NAMALWA (cell line): ENCODE results near the gene TGM5.
"Not testable (repeated sequence)": the region's sequence is repeated elsewhere in the genome, so short reads cannot be mapped to it uniquely, and the experiment has no call there.

Experiments
- DNase-seq: peaks from one replicate; pipeline ENCODE4 v3.0.0-alpha.2; 2015; ENCODE audit warnings: low spot score

TGM5 gene

DNA sequence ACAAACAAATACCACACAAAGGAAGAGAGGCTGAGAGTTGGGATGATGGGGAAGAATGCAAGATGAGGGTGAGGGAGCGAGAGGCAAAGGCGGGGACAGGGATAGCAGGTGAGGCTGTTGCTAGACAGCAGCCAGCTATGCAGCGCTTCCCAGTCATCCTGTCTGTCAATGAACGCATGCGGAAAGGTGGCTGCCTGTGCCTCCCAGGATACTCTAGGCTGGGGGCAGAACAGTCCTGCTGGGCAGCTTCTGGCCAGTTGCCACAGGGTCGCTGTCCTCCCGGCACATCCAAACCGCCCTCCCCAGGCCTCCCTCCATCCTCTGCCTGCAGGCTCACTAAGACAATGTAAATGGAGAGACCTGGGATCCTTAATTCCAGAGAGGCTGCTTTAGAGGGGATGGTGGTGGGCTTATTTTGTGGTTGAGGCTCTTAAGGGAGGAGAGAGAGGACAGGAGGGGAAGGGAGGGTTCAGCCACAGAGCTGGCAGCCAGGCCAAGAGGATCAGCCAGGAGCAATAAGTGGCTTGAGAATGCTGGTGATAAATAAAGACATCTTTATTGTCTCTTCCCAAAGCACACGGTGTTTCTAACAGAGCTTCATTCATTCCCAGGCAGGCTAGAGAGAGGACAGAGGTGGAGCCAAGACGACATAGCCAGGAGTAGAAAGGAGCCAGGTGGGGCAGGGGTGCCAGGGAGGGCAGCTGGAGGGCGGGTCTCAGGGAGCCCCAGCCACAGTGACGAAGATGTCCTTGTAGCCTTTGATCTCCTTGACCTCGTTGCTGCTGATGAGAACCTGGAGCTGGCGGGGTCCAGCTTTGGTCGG lies 9.2 kb upstream of the TGM5 start:
- DNase-seq: no peak

DNA sequence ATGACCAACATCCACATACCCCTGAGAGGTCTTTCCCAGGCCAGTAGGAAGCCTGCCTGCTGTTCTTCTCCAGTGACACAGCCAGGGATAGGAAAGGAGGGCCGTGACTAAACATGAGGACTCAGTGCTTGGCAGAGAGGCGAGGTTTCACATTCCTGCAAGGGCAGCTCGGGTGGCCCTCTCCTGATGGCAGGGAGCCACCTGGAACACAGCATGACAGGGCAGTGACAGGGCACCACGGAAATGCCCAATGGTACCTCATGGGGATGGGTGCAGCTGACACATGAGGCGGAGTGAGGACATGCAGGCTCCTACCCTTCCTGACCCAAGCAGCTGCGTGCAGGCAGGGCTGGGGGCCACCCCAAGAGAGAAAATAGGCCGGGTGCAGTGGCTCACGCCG lies 7.4 kb upstream of the TGM5 start:
- no peak for DNase-seq

DNA sequence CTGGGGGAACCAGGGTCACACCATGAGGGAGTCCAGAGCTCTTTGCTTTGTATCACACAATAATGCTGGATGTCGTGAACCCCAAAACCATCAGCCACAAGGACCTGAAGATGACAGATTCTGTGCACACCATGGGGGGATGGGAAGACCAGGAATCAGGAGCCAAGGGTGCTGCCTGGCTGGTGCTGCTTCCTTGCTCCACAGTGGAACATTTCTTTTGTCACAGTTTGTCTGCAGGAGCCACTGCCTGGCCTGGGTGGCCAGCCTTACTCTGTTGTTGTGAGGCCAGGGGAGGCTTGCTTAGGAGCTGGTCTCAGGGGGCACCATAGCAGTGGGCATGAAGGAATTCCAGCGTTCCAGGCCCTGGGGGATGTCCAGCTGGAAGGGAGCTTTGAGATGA lies 6.5 kb upstream of the TGM5 start:
- no peak for DNase-seq

DNA sequence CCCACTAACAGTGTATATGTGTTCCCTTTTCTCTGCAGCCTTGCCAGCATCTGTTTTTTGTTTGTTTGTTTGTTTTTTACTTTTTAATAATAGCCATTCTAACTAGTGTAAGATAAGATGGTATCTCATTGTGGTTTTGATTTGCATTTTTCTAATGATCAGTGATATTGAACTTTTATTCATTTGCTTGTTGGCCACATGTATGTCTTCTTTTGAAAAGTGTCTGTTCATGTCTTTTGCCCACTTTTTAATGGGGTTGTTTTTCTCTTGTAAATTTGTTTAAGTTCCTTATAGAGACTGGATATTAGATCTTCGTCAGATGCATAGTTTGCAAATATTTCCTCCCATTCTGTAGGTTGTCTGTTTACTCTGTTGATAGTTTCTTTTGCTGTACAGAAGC lies 5.2 kb upstream of the TGM5 start:
- not testable (repeated sequence) for DNase-seq

DNA sequence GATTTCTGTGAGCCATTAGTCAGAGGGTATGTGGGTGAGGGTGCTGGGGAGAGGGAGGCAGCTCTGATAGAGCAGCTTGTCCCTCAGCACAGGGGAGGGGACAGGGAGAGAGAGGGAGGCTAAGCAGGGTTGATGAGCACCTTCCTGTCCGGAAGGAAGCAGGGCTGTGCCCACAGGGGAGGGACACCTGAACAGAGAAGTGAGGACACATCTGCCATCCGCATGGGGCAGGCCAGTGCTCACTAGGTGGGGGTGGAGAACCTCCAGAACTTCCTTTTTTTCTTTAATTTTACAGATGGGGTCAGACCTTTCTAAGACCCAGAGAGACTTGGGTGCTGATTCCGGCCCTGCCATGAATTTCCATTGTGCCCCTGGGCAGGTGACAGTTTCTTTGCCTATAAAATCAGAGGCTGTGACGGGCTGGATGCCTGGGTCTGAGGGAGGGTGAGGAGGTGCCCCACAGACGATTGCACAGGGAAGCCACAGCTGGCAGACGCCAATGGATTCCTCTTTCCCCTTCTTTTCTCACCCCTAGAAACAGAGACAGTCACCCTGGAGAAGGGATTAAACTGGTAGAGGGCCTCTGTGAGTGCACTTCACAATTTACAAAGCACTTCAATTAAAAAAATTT lies 4.1 kb upstream of the TGM5 start:
- DNase-seq: peak; percentile 13

DNA sequence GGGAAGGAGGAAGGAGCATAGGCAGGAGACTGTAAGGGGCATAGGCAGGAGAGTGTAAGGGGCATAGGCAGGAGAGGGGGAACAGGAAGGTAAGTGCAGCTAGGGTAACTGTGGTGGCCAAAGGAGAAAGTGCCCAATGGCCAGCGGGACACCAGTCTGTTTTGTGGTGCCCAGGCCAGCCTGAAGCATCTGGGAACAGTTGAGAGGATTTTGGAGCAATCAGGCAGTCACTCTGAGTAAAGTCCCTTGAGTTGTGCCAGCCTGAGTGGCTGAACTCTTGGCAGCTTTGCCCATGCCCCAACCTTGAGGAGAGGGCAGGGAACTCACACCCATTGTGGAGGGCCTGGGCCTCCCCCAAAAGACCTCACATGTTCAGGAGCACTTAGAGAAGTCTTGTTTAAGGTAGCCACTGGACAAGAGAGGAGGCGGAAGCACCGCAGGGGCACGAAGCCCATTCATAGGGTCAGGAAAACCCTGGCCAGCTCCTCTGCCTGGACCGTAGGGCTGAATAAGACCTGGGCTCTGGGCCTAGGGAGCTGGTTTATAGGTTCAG lies 3.5 kb upstream of the TGM5 start:
- DNase-seq: no peak

DNA sequence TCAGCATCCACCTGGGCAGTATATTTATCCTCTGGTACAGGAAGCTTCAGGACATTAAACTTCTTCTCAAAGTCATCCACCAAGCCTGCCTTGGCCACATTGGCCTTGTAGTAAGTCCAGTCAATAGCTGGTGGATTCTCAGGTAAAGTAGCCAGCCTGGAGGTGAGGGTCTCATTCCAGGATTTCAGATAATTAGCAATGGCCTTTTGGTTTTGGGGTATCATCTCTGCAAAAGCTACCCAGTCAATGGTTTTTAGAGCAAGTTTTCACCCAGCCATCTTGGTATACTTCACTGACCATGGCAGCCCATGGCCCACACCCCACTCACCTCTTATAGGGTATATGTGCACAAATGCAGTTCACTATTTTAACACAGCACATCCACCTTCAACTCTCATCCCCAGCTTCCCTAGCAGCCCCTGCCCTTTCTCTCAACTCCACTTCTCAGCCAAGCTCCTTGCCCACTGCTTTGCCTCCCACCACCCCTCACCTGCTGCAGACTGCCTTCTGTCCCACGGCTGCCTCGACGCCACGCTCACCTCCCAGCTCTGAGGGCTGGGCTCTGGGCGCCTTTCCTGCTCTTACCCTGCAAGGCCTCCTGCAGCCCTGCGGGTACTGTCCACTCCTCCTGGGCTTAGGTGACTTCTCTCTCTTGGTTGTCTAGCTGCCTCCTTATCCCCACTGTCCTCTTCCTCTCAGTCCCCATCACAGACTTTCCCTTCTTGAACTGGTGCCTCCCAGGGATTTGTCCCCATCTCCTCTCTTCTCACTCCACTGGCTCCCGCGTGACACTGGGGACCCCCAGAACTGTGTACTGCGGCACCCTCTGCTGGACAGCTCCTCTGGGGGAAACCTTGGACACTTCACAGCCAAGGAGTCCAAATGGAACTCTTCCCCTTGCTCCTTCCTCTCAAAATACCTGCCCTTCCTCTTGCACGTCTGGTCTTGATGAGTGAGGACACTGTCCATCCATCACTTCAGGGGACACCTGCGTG lies 1.7 kb upstream of the TGM5 start:
- no peak for DNase-seq

DNA sequence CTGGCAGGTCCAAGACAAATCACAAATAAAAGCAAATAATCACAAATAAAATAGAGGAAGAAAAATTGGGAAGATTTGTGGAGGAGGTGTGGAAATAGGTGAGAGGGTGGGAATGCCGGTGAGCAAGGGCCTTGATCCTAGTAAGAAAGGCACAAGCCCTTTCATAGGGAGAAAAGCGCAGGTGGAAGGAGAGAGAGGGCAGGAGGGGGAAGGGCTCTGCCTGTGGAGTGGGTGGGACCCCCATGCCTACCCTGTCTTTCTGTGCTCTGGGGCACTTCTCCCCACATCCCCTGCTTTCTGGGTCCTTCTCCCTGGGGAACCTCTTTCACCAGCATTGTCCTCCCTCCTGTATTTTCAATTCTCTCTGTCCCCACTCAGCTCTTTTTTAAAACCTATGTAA lies 711 bp upstream of the TGM5 start:
- no peak for DNase-seq

DNA sequence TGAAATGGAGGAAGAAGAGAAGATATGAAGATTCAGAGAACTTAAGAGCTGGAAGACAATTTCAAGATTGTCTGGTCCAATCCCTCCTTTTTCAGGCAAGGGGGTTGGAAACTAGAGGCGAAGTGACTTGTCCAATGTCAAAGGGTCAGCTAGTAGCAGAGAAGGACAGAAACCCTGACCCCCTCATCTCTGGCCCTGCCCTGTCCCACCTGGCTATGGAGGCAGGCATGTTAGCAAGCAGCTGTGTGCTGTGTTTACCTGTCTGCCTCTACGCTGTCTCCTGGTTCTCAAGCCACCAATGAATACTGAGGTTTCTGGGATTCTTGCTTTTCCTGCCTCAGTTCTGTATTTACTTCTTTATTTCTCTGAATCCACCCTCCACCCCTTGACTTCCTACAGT lies 342 bp downstream of the TGM5 start:
- no peak for DNase-seq

DNA sequence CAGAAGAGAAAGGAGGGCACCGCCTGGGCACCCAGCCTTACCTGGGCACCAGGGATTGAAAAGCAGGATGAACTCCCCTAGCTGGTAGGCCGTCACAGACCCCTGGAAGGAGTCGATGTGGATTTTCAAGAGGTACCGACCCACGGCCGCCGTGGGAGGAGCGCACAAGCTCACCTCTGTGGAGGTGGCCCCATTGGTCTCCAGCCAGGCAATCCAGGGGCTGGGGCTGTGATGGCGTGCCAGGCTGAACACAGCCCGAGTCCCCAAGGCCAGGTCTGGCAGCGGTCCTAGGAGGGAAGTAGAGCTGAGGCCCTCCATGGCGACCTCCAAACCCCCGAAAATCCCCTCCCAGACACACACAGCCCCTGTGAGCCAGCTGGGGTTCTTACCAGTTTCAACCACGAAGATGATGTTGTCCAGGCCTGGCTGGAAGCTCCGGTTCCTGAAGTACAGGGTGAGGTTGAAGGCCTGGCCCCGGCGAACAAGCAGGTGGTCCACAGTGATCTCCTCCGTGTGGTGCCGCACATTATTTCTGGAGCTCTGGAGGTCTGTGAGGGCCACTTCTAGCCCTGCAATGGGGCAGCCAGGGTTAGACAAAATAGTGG lies 6.6 kb downstream of the TGM5 start:
- DNase-seq: no peak

DNA sequence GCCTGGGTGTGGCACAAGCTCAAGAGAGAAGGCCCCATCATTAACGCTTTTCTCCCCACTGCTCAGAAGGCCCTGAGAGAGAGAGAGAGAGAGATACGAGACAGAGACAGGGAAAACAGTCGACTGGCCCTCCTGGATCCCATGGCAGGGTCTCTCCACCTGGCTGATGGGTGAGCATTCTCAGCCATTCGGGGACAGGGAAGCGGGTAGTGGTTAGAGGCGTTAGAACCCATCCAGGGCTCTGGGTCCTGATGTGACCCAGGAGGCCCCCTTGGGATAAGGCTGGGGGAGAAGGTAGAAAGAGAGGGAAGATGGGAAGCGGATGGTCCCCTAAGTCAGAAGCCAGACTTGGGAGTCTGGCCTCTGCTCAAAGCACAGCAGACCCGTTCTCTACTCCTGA lies 7.9 kb downstream of the TGM5 start:
- DNase-seq: no peak

DNA sequence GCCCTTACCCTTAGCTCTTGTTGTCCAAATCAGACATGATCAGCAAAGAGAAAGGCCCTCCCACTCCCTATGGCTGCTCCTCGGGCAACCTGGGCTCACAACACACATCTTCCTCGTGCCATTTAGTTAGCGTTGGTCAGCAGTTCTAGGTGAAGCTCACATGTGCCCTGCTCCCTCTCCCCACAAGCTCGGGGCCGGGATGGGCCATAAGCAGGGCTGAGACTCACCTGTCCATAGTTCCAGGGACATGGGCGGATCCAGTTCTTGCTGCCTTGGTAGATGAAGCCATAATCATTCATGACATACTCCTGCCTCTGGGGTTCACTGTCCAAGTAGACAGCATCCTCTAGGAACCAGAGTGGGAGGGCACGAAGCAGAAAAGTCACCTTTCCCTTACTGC lies 10.4 kb downstream of the TGM5 start:
- no peak for DNase-seq

DNA sequence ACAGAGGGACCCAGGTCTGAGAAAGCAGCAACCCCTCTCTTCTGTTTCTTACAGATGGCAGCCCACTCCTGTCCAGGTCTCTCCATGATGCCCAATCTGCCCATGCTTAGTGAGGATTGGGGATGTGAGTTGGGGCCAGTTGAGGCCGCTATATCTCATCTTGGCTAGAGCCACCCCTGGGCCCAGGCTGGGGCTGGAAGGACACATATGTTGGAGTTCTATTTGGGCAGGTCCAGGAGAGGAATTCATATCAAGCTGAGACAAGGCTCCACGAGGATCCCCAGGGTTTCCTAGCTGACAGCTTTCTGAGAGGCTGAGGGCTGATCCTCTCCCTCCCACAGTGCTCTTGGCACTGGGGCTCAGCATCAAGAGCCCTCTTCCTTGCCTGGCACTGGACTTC lies 11.4 kb downstream of the TGM5 start:
- DNase-seq: no peak

DNA sequence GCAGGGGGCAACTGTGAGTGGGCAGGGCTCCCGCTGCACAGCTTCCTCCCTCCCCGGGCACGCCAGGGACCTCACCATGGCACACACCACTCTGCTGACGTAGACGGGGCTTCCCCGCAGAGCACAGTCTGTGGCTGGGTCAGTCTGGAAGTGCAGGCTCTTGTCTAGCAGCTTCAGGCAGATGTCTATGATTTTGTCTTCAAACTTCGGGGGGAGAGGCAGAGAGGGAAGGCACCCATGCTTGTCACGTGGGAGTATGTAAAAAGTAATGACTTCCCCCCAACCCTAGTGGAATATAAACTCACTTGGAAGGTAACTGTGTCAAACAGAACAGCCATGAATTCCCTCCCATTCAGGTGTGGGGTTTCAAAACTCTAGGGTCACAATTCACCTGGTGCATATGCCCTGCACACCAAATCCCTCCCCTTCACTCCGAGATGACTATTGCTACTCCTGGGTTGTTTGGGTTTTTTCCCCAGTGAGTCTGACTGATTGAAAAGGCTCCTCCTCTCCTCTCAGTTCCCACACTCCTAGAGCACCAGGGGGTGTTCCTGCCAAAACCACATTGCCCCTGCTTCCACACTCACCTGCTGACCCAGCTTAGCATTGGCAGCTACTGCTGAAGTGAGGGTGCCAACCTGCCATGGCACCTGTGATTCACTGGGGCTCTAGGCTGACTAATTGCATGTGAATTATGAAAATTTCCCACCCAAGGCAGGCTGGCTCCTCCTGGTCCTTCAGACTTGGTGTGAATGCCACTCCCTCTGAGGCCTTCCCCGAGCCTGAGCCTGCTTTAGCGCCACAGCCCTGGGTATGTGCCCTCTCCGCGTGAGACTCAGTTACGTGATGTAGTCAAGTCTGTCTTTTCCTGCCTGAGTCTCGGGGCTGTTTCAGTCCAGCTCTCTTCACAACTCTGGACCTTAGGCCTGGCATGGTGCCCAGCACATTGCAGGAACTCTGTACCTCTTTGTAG lies 13.0 kb downstream of the TGM5 start:
- DNase-seq: no peak

DNA sequence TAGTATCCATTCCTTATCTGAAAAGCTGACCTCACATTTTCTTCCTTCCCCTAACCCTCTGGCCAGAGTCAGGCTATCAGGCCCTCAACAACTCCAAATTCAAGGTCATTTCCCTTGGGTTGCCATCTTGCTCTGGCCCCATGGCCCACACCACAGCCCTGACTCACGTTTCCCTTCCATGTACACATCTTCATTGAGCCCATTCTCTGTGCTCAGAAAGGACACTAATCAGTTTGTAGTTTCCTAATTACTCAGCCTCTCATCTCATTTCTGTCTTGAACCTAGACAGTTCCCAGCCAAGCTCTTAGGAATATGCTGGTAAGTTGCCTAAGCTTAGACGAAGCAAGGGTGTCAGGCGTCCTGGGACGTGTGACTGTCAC lies 14.9 kb downstream of the TGM5 start:
- no peak for DNase-seq

DNA sequence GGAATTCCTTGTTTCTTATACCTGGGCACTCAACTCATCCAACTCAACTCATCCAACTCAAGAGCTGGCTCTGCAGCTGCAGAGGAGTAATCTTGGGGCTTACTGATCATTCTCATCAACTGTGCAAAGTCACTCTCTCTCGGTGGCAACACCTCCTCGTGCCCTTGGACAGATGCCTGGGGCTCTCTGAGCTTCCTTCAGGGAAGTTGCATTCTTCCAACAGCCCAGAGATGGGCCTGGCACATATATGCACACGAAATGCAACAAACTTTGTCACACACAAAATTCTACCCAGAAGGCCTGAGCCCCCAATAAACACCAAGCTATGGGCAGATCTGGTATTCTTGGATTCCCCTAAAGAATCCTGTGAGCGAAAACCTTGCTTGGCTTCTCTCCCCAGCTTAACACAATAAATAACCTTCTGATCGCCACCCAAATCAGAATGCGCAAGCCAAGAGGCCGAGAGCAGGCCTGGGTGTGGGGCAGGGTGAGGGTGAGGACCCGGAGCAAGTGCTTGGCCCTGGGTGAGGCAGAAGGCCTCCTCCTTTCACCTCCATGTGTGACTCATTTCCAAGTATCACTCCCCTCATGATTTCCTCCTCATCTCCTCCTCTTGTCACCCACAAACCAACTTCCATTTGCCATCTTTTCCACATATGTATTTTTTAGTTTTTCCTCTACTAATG lies 15.4 kb downstream of the TGM5 start:
- DNase-seq: no peak

DNA sequence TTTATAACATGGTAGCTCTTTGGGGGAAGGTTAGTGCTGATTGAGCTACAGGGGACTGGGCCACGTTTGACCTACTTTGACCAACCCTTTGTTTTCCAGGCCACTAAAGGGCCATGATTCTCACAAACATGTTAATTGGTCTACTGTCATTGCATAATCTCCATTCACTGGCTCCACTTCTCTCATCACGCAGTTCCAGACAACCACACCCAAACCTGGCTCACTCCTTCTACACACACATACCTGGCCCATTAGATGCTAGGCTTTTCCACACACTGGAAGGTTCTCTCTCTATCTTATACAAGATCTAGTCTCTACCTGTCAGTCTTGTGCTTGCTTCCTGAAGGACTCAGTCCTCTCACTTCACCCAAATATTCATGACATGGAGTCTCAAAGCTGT lies 15.9 kb downstream of the TGM5 start:
- no peak for DNase-seq

DNA sequence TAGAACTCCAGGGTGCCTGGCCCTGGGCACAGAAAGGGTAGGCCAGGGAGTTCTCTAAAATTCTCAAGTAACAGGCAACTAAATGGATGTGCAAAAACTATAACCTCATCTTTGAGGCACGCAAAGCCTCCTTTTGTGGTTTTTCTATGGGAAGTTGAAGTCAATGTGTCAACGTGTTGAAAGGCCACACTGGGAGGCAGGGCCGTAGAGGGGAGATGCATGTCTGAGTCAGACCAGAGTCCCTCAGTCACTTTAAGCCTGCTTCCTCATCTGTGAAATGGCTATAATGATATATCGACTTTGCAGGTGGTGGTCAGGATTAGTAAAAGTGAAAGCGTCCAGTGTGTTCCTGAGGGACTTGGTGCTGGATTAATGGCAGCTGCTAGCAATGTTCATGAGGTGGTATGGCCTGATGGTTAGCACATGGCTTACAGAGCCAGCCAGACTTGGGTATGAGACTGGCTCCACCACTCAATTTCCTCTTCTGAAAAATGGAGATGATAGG lies 17.0 kb downstream of the TGM5 start:
- DNase-seq: no peak

DNA sequence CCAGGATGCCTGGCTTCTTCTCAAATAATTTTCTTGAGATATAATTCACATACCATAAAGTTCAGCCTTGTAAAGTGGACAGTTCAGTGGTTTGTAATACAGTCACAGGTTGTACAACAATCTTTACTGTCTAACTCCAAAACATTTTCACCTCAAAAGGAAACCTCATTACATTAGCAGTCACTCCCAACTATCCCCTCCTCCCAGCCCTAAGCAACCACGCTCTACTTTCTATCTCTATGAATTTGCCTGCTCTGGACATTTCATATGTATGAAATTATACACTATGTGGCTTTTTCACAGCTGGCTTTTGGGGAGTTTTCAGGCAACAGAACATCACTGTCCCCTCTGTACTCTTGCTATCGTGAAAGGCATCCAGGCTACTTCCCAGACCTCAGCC lies 17.5 kb downstream of the TGM5 start:
- no peak for DNase-seq

DNA sequence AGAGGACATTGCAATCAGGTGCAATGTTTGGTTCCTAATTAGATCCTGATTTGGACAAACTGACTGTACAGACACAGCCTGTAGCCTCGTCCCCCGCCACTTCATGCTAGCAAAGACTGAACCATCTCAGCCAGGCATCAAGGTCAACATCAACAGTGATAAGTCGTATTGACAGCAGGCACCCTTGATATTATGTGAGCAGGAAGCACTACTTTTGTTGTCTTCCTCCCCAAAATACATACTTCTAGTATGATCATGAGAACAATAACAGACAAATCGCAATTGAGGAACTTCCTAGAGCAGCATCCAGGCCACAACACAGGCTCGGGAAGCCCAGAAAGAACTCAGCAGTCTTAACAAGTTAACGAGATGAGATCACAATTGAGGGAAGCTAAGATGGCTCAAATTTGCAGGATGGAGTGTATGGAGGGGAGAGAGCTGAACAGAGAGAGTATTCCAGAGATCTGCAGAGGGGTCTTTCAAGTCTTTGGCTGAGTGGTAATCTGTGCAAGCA lies 20.4 kb downstream of the TGM5 start:
- no peak for DNase-seq
